OCI-LY7 (cell line): ENCODE measurements around the gene PRKRIP1. TPM values are rescaled to one million over a fixed set of nuclear protein-coding genes. Genes with fewer than 3 reads are reported as not detected.

ENCODE experiments used
- BruUV-seq: library from RNA; stranded (reverse); fragments of 400-500 nt; replicated peaks from 2 replicates; lab custom pipeline; 2021; lab: Mats Ljungman, UMichigan
- CTCF ChIA-PET: fragments of 300-600 bp; sonication (Branson Sonifier 250); formaldehyde crosslinking; loops from one replicate; lab custom pipeline; 2022; ENCODE audit warnings: antibody characterized with exemption; ENCODE audit not compliant: unreplicated experiment; lab: Charles Lee
- POLR2A ChIA-PET: fragments of 300-600 bp; sonication (Branson Sonifier 250); formaldehyde crosslinking; loops from one replicate; lab custom pipeline; 2022; ENCODE audit warnings: antibody characterized with exemption; lab: Charles Lee
- DNase-seq: peaks from one replicate; pipeline ENCODE4 v3.0.0-alpha.2; 2015; ENCODE audit warnings: low spot score
- H2AFZ ChIP-seq: fragments of 200-600 bp; sonication (generic), shearing (Covaris generic); 2 replicates; pipeline ENCODE4 v1.6.1; 2014; ENCODE audit warnings: mild to moderate bottlenecking, antibody characterized with exemption, low read length, moderate library complexity
- H3K27ac ChIP-seq: fragments of 200-600 bp; sonication (generic); 2 replicates; pipeline ENCODE4 v1.5.1; 2014; ENCODE audit warnings: mixed run types, low read depth, mild to moderate bottlenecking, moderate library complexity, low read length, inconsistent platforms; ENCODE audit not compliant: poor library complexity, severe bottlenecking
- H3K36me3 ChIP-seq: fragments of 200-600 bp; sonication (generic); 2 replicates; pipeline ENCODE4 v1.6.1; 2014; ENCODE audit warnings: mild to moderate bottlenecking, antibody characterized with exemption, low read length, moderate library complexity, mixed read lengths; ENCODE audit not compliant: insufficient read depth
- H3K4me1 ChIP-seq: fragments of 200-600 bp; sonication (generic); 2 replicates; pipeline ENCODE4 v1.5.1; 2014; ENCODE audit warnings: mild to moderate bottlenecking, low read length; ENCODE audit not compliant: insufficient read depth, poor library complexity, severe bottlenecking
- H3K4me2 ChIP-seq: fragments of 200-600 bp; sonication (generic); 2 replicates; pipeline ENCODE4 v1.6.1; 2014; ENCODE audit warnings: mild to moderate bottlenecking, low read length
- H3K4me3 ChIP-seq: fragments of 200-600 bp; sonication (generic); 2 replicates; pipeline ENCODE4 v1.5.1; 2014; ENCODE audit warnings: mild to moderate bottlenecking, low read depth, low read length; ENCODE audit not compliant: poor library complexity, severe bottlenecking
- H3K79me2 ChIP-seq: fragments of 200-600 bp; sonication (generic); 2 replicates; pipeline ENCODE4 v1.6.1; 2016; ENCODE audit warnings: low read depth, mild to moderate bottlenecking, low read length, moderate library complexity, mixed read lengths; ENCODE audit not compliant: insufficient read depth
- H3K9me2 ChIP-seq: fragments of 200-600 bp; sonication (generic); 2 replicates; pipeline ENCODE4 v1.6.1; 2016; ENCODE audit warnings: mild to moderate bottlenecking, low read length, mixed read lengths; ENCODE audit not compliant: insufficient read depth
- H3K9me3 ChIP-seq: fragments of 200-600 bp; sonication (generic); 2 replicates; pipeline ENCODE4 v1.6.1; 2014; ENCODE audit warnings: mild to moderate bottlenecking, mixed run types, low read length, mixed read lengths
- H4K20me1 ChIP-seq: fragments of 200-600 bp; sonication (generic); 2 replicates; pipeline ENCODE4 v1.6.1; 2014; ENCODE audit warnings: mild to moderate bottlenecking, antibody characterized with exemption, low read length, moderate library complexity, mixed read lengths; ENCODE audit not compliant: insufficient read depth
- CTCF ChIP-seq: fragments of 200-600 bp; sonication (generic); conservative IDR thresholded peaks from 2 replicates; pipeline ENCODE4 v1.5.1; 2014; ENCODE audit warnings: mild to moderate bottlenecking, antibody characterized with exemption, low read length, moderate library complexity, mixed read lengths
- EZH2phosphoT487 ChIP-seq: fragments of 200-600 bp; sonication (generic); IDR thresholded peaks from 2 replicates; pipeline ENCODE4 v1.6.1; 2018; ENCODE audit warnings: low read depth, borderline replicate concordance, mild to moderate bottlenecking, mixed run types, antibody characterized with exemption, low read length, moderate library complexity, mixed read lengths
- intact Hi-C: fragments of 100-400 bp; cut with micrococcal nuclease; formaldehyde crosslinking; loops from one replicate; pipeline ENCODE4 v1.10.0; 2022; ENCODE audit not compliant: unreplicated experiment
- total RNA-seq, 2 experiments: library from RNA; depleted of rRNA in 1 of 2; stranded (reverse); fragments of >200 nt in 1 of 2; shearing (Covaris generic) in 1 of 2; gene quantifications; 2 replicates each; pipeline ENCODE4 v1.2.3, GENCODE V29; 2014 to 2022

Gene PRKRIP1
- total RNA-seq, 2 experiments from 2014 or later = 47.1 to 48.2 TPM

GRCh38 chr7:102431617-102432298 is 35.6 kb downstream of the PRKRIP1 start:
- Histone ChIP-seq H3K9me2 (no peaks in the 10 kb centered on the region), H2AFZ (no peak overlapping the region; the same call in 1 of the 2 replicates), H3K4me1 (peaks cover 82% of the 10 kb centered on the region), H3K4me3 (peak overlapping the region; percentile 80), H4K20me1 (no peaks in the 10 kb centered on the region), H3K36me3 (peaks cover 44% of the 10 kb centered on the region), H3K4me2 (peak overlapping the region; percentile 75), H3K9me3 (no peaks in the 10 kb centered on the region), H3K79me2 (peaks cover 45% of the 10 kb centered on the region), H3K27ac (peak overlapping the region; percentile 94)
- TSS peak; percentile 66 for BruUV-seq
- ChIA-PET POLR2A (interaction anchor here (0.9 to 6.2 kb wide), 2 partner anchors 12 to 27 kb away, joined by 5 to 66 read pairs; no protein-coding TSS in a partner anchor), CTCF (interaction anchor here (1.2 kb wide), 1 partner anchor 13 kb away, joined by 4 read pairs; no protein-coding TSS in a partner anchor)
- TF ChIP-seq EZH2phosphoT487 (no peak), CTCF (no peak)
- DNase-seq = peak; percentile 84
- intact Hi-C loops = loop anchor here (5.0 kb wide), 1 partner anchor 574 kb away; no protein-coding TSS in a partner anchor

- no peaks in the 10 kb centered on the region for H4K20me1 ChIP-seq
- peaks cover 73% of the 10 kb centered on the region for H3K4me1 ChIP-seq
- H3K9me3 ChIP-seq = no peaks in the 10 kb centered on the region
- H3K4me2 ChIP-seq = peak overlapping the region; percentile 75
- H2AFZ ChIP-seq = no peak overlapping the region; the same call in 1 of the 2 replicates
- H3K9me2 ChIP-seq = no peaks in the 10 kb centered on the region
- BruUV-seq = no TSS peak
- peak overlapping the region; percentile 94 for H3K27ac ChIP-seq
- no peak for TF ChIP-seq CTCF
- TF ChIP-seq EZH2phosphoT487 = no peak
- POLR2A ChIA-PET = interaction anchor here (0.7 to 6.2 kb wide), 3 partner anchors 11 to 33 kb away, joined by 5 to 66 read pairs (median 6); no protein-coding TSS in a partner anchor
- H3K79me2 ChIP-seq = peaks cover 51% of the 10 kb centered on the region
- CTCF ChIA-PET = interaction anchor here (0.5 to 1.2 kb wide), 2 partner anchors 9 to 12 kb away, joined by 3 to 4 read pairs; no protein-coding TSS in a partner anchor
- H3K36me3 ChIP-seq = peaks cover 44% of the 10 kb centered on the region
- H3K4me3 ChIP-seq = peak overlapping the region; percentile 80
- intact Hi-C loops = loop anchor here (1.0 to 5.0 kb wide), 2 partner anchors 9 to 575 kb away; no protein-coding TSS in a partner anchor
- DNase-seq = peak; percentile 59
Observed at GRCh38 chr7:102432442-102433218, 36.5 kb downstream of the PRKRIP1 start.
